H1 (cell line): ENCODE results near the gene FZD8. TPM values are rescaled to one million over a fixed set of nuclear protein-coding genes. Genes with fewer than 3 reads are reported as not detected.

ENCODE experiments used
- CTCF ChIA-PET: fragments of 300-600 bp; sonication (Branson Sonifier 250); formaldehyde crosslinking; loops from one replicate; lab custom pipeline; 2021; ENCODE audit not compliant: partially characterized antibody; lab: Charles Lee
- POLR2A ChIA-PET: fragments of 300-600 bp; sonication (Branson Sonifier 250); formaldehyde crosslinking; loops from one replicate; lab custom pipeline; 2021; ENCODE audit warnings: inconsistent platforms; ENCODE audit not compliant: partially characterized antibody; lab: Charles Lee
- DNase-seq, 2 experiments: peaks; one replicate each; pipeline versions ENCODE4 v3.0.0 to v3.0.0-alpha.2; 2010 to 2022; ENCODE audit warnings: low spot score in 2 of 2, low read depth in 1 of 2, mixed read lengths in 1 of 2
- FAIRE-seq: peaks from 2 replicates; lab custom pipeline; 2011; peaks lifted over from hg19 to GRCh38; lab: Jason Lieb, UNC
- H2AFZ ChIP-seq: 2 replicates; pipeline ENCODE4 v1.8.1; 2012; ENCODE audit warnings: low read length, inconsistent platforms
- H2AK5ac ChIP-seq: 2 replicates; pipeline ENCODE4 v1.6.1; 2013; ENCODE audit warnings: low read depth, low read length
- H2BK120ac ChIP-seq: replicated peaks from 2 replicates; pipeline ENCODE3; 2013; ENCODE audit warnings: low read depth, low read length, inconsistent platforms
- H2BK12ac ChIP-seq: 2 replicates; pipeline ENCODE4 v1.6.1; 2013; ENCODE audit warnings: low read depth, low read length
- H2BK15ac ChIP-seq: 2 replicates; pipeline ENCODE4 v1.6.1; 2013; ENCODE audit warnings: low read length
- H2BK20ac ChIP-seq: 2 replicates; pipeline ENCODE4 v1.6.1; 2013; ENCODE audit warnings: low read length
- H2BK5ac ChIP-seq: 2 replicates; pipeline ENCODE4 v1.6.1; 2013; ENCODE audit warnings: low read depth, low read length
- H3K14ac ChIP-seq: 2 replicates; pipeline ENCODE4 v1.6.1; 2013; ENCODE audit warnings: inconsistent platforms; ENCODE audit not compliant: insufficient read length
- H3K18ac ChIP-seq: 2 replicates; pipeline ENCODE4 v1.6.1; 2013; ENCODE audit warnings: low read length; ENCODE audit errors: extremely low read depth
- H3K23ac ChIP-seq: 2 replicates; pipeline ENCODE4 v1.6.1; 2013; ENCODE audit warnings: inconsistent platforms; ENCODE audit not compliant: insufficient read length
- H3K23me2 ChIP-seq: 2 replicates; pipeline ENCODE4 v1.6.1; 2013; ENCODE audit warnings: low read depth, low read length
- H3K27ac ChIP-seq: 2 replicates; pipeline ENCODE4 v1.6.1; 2011; ENCODE audit warnings: low read depth, low read length, inconsistent platforms
- H3K27me3 ChIP-seq, 4 experiments: replicated peaks in 1 of 4; 1 replicate in 1 of 4; 2 replicates in 3 of 4; pipeline versions ENCODE4 v1.6.1 to v1.8.1; 2011 to 2013; ENCODE audit warnings: low read length in 3 of 4, mild to moderate bottlenecking in 3 of 4, inconsistent platforms in 2 of 4, mixed read lengths in 2 of 4, moderate library complexity in 1 of 4; ENCODE audit not compliant: control insufficient read depth in 3 of 4, insufficient read depth in 3 of 4; ENCODE audit errors: extremely low read depth in 1 of 4
- H3K36me3 ChIP-seq, 4 experiments: 2 replicates each; pipeline versions ENCODE4 v1.6.1 to v1.8.1; 2011 to 2013; ENCODE audit warnings: mild to moderate bottlenecking in 4 of 4, low read length in 3 of 4, moderate library complexity in 2 of 4, control low read depth in 1 of 4, inconsistent platforms in 1 of 4; ENCODE audit not compliant: insufficient read depth in 4 of 4, control insufficient read depth in 2 of 4
- H3K4ac ChIP-seq: replicated peaks from 2 replicates; pipeline ENCODE3; 2013; ENCODE audit warnings: low read length, low read depth, mixed read lengths, inconsistent platforms; ENCODE audit not compliant: insufficient read length
- H3K4me1 ChIP-seq, 4 experiments: replicated peaks in 1 of 4; 1 replicate in 1 of 4; 2 replicates in 3 of 4; pipeline versions ENCODE4 v1.6.1 to v1.8.1; 2011 to 2013; ENCODE audit warnings: low read length in 3 of 4, inconsistent platforms in 2 of 4, mixed read lengths in 1 of 4; ENCODE audit not compliant: insufficient read depth in 4 of 4, control insufficient read depth in 3 of 4
- H3K4me2 ChIP-seq, 2 experiments: 2 replicates each; pipeline versions ENCODE4 v1.6.1 to v1.8.1; 2011 to 2013; ENCODE audit warnings: low read depth in 2 of 2, low read length in 2 of 2, control low read depth in 1 of 2, inconsistent platforms in 1 of 2, mild to moderate bottlenecking in 1 of 2; ENCODE audit not compliant: insufficient read depth in 1 of 2
- H3K4me3 ChIP-seq, 4 experiments: fragments of 200-600, 300-600 bp in 1 of 4; sonication (generic), shearing (Covaris generic), sonication (Bioruptor Twin) in 1 of 4; 2 replicates each; pipeline versions ENCODE4 v1.5.1 to v1.8.1; 2011 to 2016; ENCODE audit warnings: low read length in 4 of 4, low read depth in 3 of 4, control low read depth in 2 of 4, inconsistent platforms in 2 of 4, mild to moderate bottlenecking in 2 of 4, mixed read lengths in 1 of 4, moderate library complexity in 1 of 4; ENCODE audit not compliant: insufficient read depth in 2 of 4; ENCODE audit errors: extremely low read depth in 1 of 4
- H3K56ac ChIP-seq: replicated peaks from 2 replicates; pipeline ENCODE3; 2013; ENCODE audit warnings: low read depth, mild to moderate bottlenecking, mixed read lengths, low read length, inconsistent platforms; ENCODE audit not compliant: insufficient read length
- H3K79me1 ChIP-seq: 2 replicates; pipeline ENCODE4 v1.6.1; 2013; ENCODE audit warnings: low read depth, low read length, control low read depth
- H3K79me2 ChIP-seq, 2 experiments: 2 replicates each; pipeline versions ENCODE4 v1.6.1 to v1.8.1; 2012 to 2013; ENCODE audit warnings: low read length in 2 of 2, mild to moderate bottlenecking in 2 of 2, inconsistent platforms in 1 of 2; ENCODE audit not compliant: insufficient read depth in 2 of 2, control insufficient read depth in 1 of 2
- H3K9ac ChIP-seq, 4 experiments: replicated peaks in 1 of 4; 1 replicate in 1 of 4; 2 replicates in 3 of 4; pipeline versions ENCODE4 v1.6.1 to v1.8.1; 2011 to 2013; ENCODE audit warnings: low read depth in 3 of 4, low read length in 3 of 4, control low read depth in 2 of 4, mild to moderate bottlenecking in 2 of 4, moderate library complexity in 2 of 4, inconsistent platforms in 1 of 4; ENCODE audit errors: extremely low read depth in 1 of 4
- H3K9me3 ChIP-seq, 2 experiments: 2 replicates each; pipeline versions ENCODE4 v1.6.1 to v1.8.1; 2012 to 2013; ENCODE audit warnings: mild to moderate bottlenecking in 2 of 2, moderate library complexity in 2 of 2, control low read depth in 1 of 2, inconsistent platforms in 1 of 2, low read depth in 1 of 2, low read length in 1 of 2, mixed read lengths in 1 of 2; ENCODE audit not compliant: insufficient read depth in 2 of 2
- H4K20me1 ChIP-seq, 2 experiments: replicated peaks in 1 of 2; 2 replicates each; pipeline versions ENCODE3 to v1.8.1; 2011 to 2013; ENCODE audit warnings: inconsistent platforms in 2 of 2, low read length in 2 of 2, mild to moderate bottlenecking in 1 of 2; ENCODE audit not compliant: insufficient read depth in 2 of 2, control insufficient read depth in 1 of 2
- H4K5ac ChIP-seq: 2 replicates; pipeline ENCODE4 v1.6.1; 2013; ENCODE audit warnings: low read length, low read depth, mixed read lengths, inconsistent platforms; ENCODE audit not compliant: insufficient read length
- H4K8ac ChIP-seq: 2 replicates; pipeline ENCODE4 v1.8.0; 2013; ENCODE audit warnings: mild to moderate bottlenecking, moderate library complexity, low read length, inconsistent platforms; ENCODE audit not compliant: insufficient read depth; ENCODE audit errors: extremely low read depth
- H4K91ac ChIP-seq: replicated peaks from 2 replicates; pipeline ENCODE3; 2013; ENCODE audit warnings: low read length, mixed read lengths, inconsistent platforms; ENCODE audit not compliant: insufficient read length
- ATF2 ChIP-seq: IDR thresholded peaks from 2 replicates; pipeline ENCODE4 v1.6.1; 2012; ENCODE audit warnings: low read length, inconsistent platforms
- BRCA1 ChIP-seq: IDR thresholded peaks from 2 replicates; pipeline ENCODE4 v1.6.1; 2012; ENCODE audit warnings: low read depth, low read length, improper control_type of control experiment
- EP300 ChIP-seq, 2 experiments: IDR thresholded peaks; 1 replicate in 1 of 2; 2 replicates in 1 of 2; pipeline ENCODE4 v1.6.1; 2011 to 2012; ENCODE audit warnings: low read depth in 2 of 2, low read length in 2 of 2, mild to moderate bottlenecking in 2 of 2, borderline replicate concordance in 1 of 2, inconsistent platforms in 1 of 2, moderate library complexity in 1 of 2
- KDM4A ChIP-seq: IDR thresholded peaks from one replicate; pipeline ENCODE4 v1.7.1; 2012; ENCODE audit warnings: low read depth, mild to moderate bottlenecking, moderate library complexity, low read length, inconsistent platforms; ENCODE audit not compliant: severe bottlenecking
- RBBP5 ChIP-seq: IDR thresholded peaks from 2 replicates; pipeline ENCODE4 v1.7.1; 2012; ENCODE audit warnings: low read depth, mild to moderate bottlenecking, inconsistent platforms, low read length, moderate library complexity, borderline replicate concordance
- SAP30 ChIP-seq: fragments of 300-600 bp; sonication (generic); IDR thresholded peaks from 2 replicates; pipeline ENCODE4 v1.7.1; 2012; ENCODE audit warnings: low read length, moderate library complexity, mild to moderate bottlenecking, inconsistent platforms; ENCODE audit not compliant: insufficient read depth, insufficient replicate concordance
- SP4 ChIP-seq: IDR thresholded peaks from 2 replicates; pipeline ENCODE4 v1.6.1; 2012; ENCODE audit warnings: low read length, inconsistent platforms
- TEAD4 ChIP-seq: IDR thresholded peaks from 2 replicates; pipeline ENCODE4 v1.6.1; 2012; ENCODE audit warnings: low read depth, low read length, inconsistent platforms, mixed read lengths
- WGBS, 2 experiments: shearing (Covaris generic) in 1 of 2; methylation state at CpG; one replicate each; pipeline versions ENCODE4 v1.1.6 to v1.1.7; 2013 to 2015; ENCODE audit warnings: low lambda C conversion rate in 2 of 2, mixed read lengths in 2 of 2, inconsistent platforms in 1 of 2, low coverage in 1 of 2, missing lambda C conversion rate in 1 of 2; ENCODE audit not compliant: insufficient replicate concordance in 2 of 2, insufficient coverage in 1 of 2, insufficient read length in 1 of 2; ENCODE audit errors: extremely low coverage in 1 of 2, missing lambda C conversion rate in 1 of 2; 5-methylcytosine and 5-hydroxymethylcytosine counted together
- polyA plus RNA-seq, 7 experiments: library from polyadenylated mRNA; depleted of rRNA in 3 of 7; stranded (reverse) in 5 of 7; unstranded in 2 of 7; fragments of >200 nt in 5 of 7; fragments of 200-250 nt in 2 of 7; gene quantifications; 1 replicate in 5 of 7; 2 replicates in 1 of 7; 4 replicates in 1 of 7; pipeline versions ENCODE4 v1.2.1 to v1.2.3, GENCODE V29; 2011 to 2013; ENCODE audit warnings: missing spikeins in 2 of 7, mixed read lengths in 2 of 7
- total RNA-seq: library from RNA; stranded (reverse); fragmentation: NEBNext Ultra II Directional; extraction: Animal tissue kit (Norgen Biotek cat#: 25700); gene quantifications from 2 replicates; pipeline ENCODE4 v1.2.1, GENCODE V29; 2021

The FZD8 gene
- total and polyA plus RNA-seq, 2 of the 8 experiments (the other 6 are each of a cell fraction or from before 2014, with no cell fraction given) = 4.8 to 7.1 TPM

DNA sequence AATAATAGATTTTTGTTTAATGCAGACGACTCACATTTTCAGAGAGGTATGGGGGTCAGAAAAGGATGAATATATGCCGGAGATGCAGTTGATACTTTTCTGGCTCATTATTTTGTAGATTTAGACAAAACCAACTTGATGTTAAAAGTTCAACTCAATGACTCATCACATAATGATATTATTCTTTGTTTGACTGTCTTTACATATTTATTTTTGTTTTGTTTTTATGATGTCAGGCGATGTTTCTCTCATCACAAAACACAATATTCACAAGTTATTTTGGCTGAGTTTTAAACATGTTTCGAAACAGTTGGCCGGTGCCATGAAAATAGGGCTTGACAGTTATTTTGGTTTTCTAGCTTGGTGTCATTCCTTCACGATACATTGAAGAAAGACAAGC, 35.7 kb downstream of the FZD8 start:
- Histone ChIP-seq H3K23ac (no peak overlapping the region), H4K20me1 (no peaks in the 10 kb centered on the region), H2AFZ (no peak overlapping the region), H2BK120ac (no peak overlapping the region), H2BK12ac (no peak overlapping the region), H3K9ac (no peak overlapping the region), H3K56ac (no peak overlapping the region), H3K27ac (no peak overlapping the region), H3K4ac (no peak overlapping the region), H2BK20ac (no peak overlapping the region), H3K79me2 (no peaks in the 10 kb centered on the region)
- CTCF ChIA-PET = interaction anchor here (0.6 to 0.9 kb wide), 2 partner anchors 8 to 146 kb away, joined by 3 read pairs; no protein-coding TSS in a partner anchor
- TF ChIP-seq TEAD4 (no peak), SAP30 (no peak), ATF2 (no peak), EP300 (IDR thresholded peaks at IDR 0.05; ENCODE audit: borderline replicate concordance in 1 of 2, low read depth in 2 of 2, low read length in 2 of 2) (no peak), BRCA1 (no peak), SP4 (no peak), RBBP5 (no peak), KDM4A (no peak)
- TF ChIP-seq, all 59 proteins: peak for 0
- H2BK15ac ChIP-seq = no peak overlapping the region
- H2BK5ac ChIP-seq = no peak overlapping the region
- H3K36me3 ChIP-seq = no peaks in the 10 kb centered on the region
- no peak overlapping the region for H3K4me2 ChIP-seq
- H3K4me3 ChIP-seq = no peak overlapping the region
- no peak overlapping the region for H2AK5ac ChIP-seq
- H3K14ac ChIP-seq = no peak overlapping the region
- FAIRE-seq (no peak), DNase-seq (no peak)
- H3K18ac ChIP-seq = no peak overlapping the region
- H3K27me3 ChIP-seq = no peaks in the 10 kb centered on the region; a peak in 1 of 7 replicates
- no peaks in the 10 kb centered on the region for H3K79me1 ChIP-seq
- H4K5ac ChIP-seq = no peak overlapping the region
- POLR2A ChIA-PET = no interaction called here
- no peaks in the 10 kb centered on the region for H3K4me1 ChIP-seq
- H4K8ac ChIP-seq = no peak overlapping the region
- peaks cover 4 to 8% of the 10 kb centered on the region in 2 experiments for H3K9me3 ChIP-seq
- WGBS, 2 experiments = 93% methylated on average over 6 of the region's 6 CpGs; no CpG with 5 or more reads in 1 of the 2 experiments
- no peak overlapping the region for H4K91ac ChIP-seq
- no peaks in the 10 kb centered on the region for H3K23me2 ChIP-seq
